ACHN (cell line): ENCODE measurements around the gene EXT2.

Experiments used
- DNase-seq: peaks from one replicate; pipeline ENCODE4 v3.0.0-alpha.2; 2015
- in situ Hi-C: cut with HindIII; loops from 2 replicates; pipeline ENCODE4 v1.10.0; 2017; ENCODE audit warnings: low sequenced_read_pairs, low pct_ligation_motif_present, low pct_unique_long_range_greater_than_20kb

Gene EXT2

GRCh38 chr11:44120169-44120568 is 24.7 kb downstream of the EXT2 start:
- DNase-seq: peak; percentile 21
- in situ Hi-C loops: no loop called here

GRCh38 chr11:44125598-44125997 is 30.1 kb downstream of the EXT2 start:
- no peak for DNase-seq
- in situ Hi-C loops: no loop called here

- DNase-seq: no peak
- in situ Hi-C loops: no loop called here
Observed at GRCh38 chr11:44126304-44126703, 30.8 kb downstream of the EXT2 start.

DNA sequence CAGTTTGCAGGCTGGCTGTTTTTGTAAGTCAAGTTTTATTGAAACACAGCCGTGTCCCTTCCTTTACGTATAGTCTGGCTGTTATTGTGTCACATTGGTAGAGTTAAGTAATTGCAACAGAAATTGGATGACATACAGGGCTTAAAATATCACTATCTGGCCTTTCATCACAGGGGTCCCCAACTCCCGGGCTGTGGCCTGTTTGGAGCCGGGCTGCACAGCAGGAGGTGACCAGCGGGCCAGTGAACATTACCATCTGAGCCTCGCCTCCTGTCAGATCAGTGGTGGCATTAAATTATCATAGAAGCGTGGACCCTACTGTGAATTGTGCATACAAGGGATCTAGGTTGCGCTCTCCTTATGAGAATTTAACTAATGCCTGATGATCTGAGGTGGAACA is 31.7 kb downstream of the EXT2 start:
- no peak for DNase-seq
- in situ Hi-C loops: no loop called here

GRCh38 chr11:44128729-44129128 is 33.3 kb downstream of the EXT2 start:
- in situ Hi-C loops: no loop called here
- DNase-seq: no peak

GRCh38 chr11:44130751-44131150 is 35.3 kb downstream of the EXT2 start:
- DNase-seq: no peak
- in situ Hi-C loops: no loop called here

DNA sequence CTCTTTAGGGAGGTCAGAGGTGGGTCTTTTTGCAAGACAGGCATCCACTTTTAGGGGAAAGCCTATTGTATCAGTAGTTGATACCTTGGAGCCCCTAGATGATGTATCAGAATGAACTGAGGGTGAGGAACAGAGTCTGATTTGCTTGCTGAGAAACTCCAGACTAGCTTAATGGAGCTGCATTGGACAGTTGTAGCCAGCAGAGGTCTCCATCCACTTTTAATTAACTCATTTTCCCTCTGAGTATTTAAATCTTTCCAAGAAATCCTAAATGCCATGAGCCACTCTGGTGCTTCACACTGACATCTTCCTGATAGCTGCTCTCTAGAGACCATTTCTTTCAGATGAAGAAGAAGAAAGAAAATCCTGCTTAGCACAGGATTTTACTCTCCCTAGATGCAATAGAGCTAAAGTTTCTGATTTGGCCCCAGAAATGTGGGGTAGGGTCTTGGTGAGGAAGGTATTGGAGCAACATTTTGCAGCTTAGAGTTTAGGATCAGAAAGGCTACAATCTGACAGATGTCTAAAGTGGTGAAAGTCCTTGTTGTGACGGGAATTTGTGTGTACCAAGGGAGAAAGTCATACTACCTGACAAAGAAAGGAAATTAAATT is 38.0 kb downstream of the EXT2 start:
- peak; percentile 32 for DNase-seq
- in situ Hi-C loops: no loop called here

- in situ Hi-C loops: no loop called here
Observed at GRCh38 chr11:44134625-44135024, 39.1 kb downstream of the EXT2 start.

GRCh38 chr11:44136176-44136945 is 40.9 kb downstream of the EXT2 start:
- DNase-seq: no peak
- in situ Hi-C loops: no loop called here

More at GRCh38 chr11:44134625-44135024, 39.1 kb downstream of the EXT2 start:
- no peak for DNase-seq

DNA sequence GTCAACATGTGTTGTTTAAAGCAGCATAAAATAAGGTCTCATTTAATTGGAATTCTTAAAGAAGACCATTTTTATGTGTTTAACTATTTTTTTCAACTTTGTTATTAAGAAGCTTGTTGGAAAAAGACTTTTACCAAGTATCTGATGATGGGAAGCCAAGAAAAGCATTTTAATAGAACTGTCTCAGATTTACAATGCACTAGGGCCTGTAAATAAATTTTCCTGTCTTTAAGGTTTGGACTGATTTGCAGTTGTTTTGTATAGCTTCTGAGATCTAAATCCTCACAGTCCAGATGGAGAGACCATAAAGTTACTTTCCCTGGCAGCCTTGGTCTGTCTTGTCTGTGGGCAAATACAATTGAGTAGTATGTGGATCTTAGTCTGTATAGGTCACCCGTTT is 41.6 kb downstream of the EXT2 start:
- DNase-seq: no peak
- in situ Hi-C loops: no loop called here

DNA sequence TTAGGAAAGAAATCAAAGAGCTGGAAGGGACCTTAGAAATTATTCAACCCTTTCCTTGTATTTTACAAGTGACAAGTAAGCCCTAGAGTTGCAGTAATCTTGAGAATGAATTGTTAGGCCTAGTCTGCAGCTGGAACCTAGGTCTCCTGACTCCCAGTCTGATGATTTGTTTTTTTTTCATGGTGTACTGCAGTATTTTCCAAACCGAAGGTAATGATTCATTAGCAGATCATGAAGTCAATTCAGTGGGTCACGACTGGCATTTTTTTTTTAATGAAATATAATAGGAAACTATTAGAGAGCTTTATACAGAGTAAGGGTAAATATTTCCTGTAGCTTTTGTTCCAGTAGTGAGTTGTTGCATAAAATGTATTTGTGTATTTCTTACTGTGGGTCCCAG is 42.8 kb downstream of the EXT2 start:
- DNase-seq: no peak
- in situ Hi-C loops: no loop called here

DNA sequence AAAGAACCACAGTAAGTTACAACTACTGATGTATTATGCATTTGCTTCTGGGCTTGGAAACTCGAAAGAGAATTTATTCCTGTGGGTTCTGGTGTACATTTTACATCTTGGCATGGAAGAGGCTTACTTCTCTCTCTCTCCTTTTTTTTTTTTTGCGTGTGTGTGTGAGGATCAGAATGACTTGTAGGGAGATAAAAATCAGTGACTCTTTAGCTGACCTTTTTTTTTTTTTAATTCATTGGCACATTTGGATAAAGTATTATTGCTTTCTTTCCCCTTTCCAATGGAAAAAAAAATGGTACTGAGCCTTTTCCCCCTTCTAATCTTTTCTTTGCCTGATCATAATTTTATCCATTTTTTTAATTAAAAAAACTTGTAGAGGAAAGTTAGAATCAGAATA is 43.5 kb downstream of the EXT2 start:
- in situ Hi-C loops: no loop called here
- DNase-seq: no peak

- no peak for DNase-seq
Observed at GRCh38 chr11:44139565-44140330, 44.3 kb downstream of the EXT2 start.

GRCh38 chr11:44140372-44140771 is 44.9 kb downstream of the EXT2 start:
- no peak for DNase-seq
- in situ Hi-C loops: no loop called here

More at GRCh38 chr11:44139565-44140330, 44.3 kb downstream of the EXT2 start:
- in situ Hi-C loops: no loop called here

- in situ Hi-C loops: no loop called here
- DNase-seq: no peak
Observed at GRCh38 chr11:44140805-44141204, 45.3 kb downstream of the EXT2 start.

DNA sequence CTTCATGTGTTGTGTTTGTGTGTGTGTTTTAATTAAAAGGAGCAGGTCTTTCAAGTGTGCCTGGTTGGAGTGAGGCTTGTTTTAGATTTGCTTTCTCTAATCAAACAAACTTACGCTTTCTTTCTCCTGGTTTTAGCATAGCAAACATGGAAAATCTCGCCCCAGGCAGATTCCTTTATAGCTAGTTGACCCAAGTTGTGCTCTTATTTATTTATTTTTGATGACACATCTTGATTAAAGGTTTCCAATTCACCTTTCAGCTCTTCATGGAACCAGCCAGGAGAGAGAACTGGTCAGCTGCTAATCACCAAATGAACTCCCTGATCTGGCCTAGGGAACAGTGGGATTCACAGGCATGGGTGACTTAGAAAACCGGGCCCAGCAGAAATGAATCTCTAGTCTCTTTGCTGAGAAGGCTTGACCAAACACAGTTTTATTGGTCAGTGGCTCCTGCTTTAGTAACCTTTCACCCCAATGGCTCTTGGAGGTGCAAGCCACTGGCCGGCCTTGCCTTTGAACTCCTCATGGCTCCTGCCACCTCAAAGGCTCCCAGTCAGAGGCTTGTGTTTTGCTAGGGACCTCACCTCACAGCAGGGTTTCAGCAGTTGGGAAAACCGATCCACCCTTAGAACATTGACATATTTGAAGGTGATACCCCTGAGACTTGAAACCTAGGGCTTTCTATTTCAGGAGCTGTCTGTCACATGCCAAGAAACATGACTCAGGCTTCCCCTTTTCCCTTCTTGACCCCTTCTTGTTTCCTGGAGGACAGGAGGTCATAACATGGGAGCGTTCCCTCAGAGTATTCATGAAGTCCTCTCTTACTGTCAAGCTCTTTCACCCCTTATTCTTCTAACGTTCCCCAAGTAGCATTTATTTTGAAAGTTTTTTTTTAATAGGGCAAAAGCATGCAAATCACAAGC is 48.8 kb downstream of the EXT2 start:
- DNase-seq: no peak
- in situ Hi-C loops: no loop called here

DNA sequence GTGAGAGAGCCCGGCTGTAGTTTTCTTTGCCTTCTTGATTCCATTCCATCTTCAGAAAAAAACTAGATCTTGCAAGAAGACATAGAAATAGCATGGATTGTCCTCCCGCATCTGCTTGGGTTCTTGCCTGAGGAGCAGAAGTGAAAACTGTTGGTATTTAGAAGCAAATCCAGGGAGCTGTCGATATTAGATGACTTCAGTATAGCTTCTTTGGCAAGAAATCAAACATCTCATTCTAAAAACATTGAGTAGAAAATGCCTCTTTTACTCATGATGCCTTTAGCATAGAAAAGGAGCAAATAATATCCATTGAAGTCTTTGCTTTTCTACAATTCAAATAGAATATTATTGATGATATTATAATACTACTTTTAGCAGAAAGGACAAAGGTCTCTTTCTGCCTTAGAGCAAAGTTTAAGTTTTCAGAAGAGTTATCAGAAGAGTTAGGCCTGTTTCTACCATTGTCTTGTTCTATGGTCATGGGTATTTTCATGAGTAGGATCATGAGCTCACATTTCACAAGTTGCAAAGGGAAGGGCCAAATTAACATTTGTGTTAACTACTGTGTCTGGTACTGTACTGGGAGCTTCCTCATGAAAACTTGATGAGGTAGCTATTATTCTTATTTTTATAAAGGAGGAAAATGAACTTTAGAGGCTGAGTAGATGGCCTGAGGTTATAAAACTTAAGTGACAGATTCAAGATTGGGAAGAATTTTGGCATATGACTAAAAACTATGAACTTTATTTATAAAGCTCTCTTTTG is 49.7 kb downstream of the EXT2 start:
- no peak for DNase-seq
- in situ Hi-C loops: no loop called here

- in situ Hi-C loops: no loop called here
- no peak for DNase-seq
Observed at GRCh38 chr11:44146931-44147330, 51.5 kb downstream of the EXT2 start.
